VCaP (cell line): Measurements from ENCODE around the gene CTBP1.
A peak's percentile ranks its signal among the peaks of the same experiment; 100 is the strongest.

Experiments
- H3K27ac ChIP-seq: fragments of 450-650 bp; 2 replicates; pipeline ENCODE4 v1.5.1; 2017
- CTCF ChIP-seq: fragments of 450-650 bp; conservative IDR thresholded peaks from 2 replicates; pipeline ENCODE4 v1.5.1; 2017; ENCODE audit warnings: mild to moderate bottlenecking, moderate library complexity

The CTBP1 gene

GRCh38 chr4:1222938-1223690 lies 25.8 kb downstream of the CTBP1 start:
- no peak for TF ChIP-seq CTCF

GRCh38 chr4:1222036-1222789 lies 26.7 kb downstream of the CTBP1 start:
- 0 out of 2 replicates have a peak overlapping the region, but pooled peaks have one; percentile 5 for H3K27ac ChIP-seq
- no peak for TF ChIP-seq CTCF

More at GRCh38 chr4:1222938-1223690, 25.8 kb downstream of the CTBP1 start:
- no peak overlapping the region; the same call in 1 of the 2 replicates for H3K27ac ChIP-seq

- 0 out of 2 replicates have a peak overlapping the region, but pooled peaks have one; percentile 5 for H3K27ac ChIP-seq
- no peak for TF ChIP-seq CTCF
Observed at GRCh38 chr4:1221155-1221870, 27.6 kb downstream of the CTBP1 start.

GRCh38 chr4:1220566-1220965 lies 28.4 kb downstream of the CTBP1 start:
- H3K27ac ChIP-seq = no peak overlapping the region; the same call in 1 of the 2 replicates
- no peak for TF ChIP-seq CTCF

- H3K27ac ChIP-seq = no peak overlapping the region; the same call in 1 of the 2 replicates
- no peak for TF ChIP-seq CTCF
Observed at GRCh38 chr4:1219566-1219950, 29.4 kb downstream of the CTBP1 start.

- no peak for TF ChIP-seq CTCF
- no peak overlapping the region for H3K27ac ChIP-seq
Observed at GRCh38 chr4:1218634-1219565, 30.0 kb downstream of the CTBP1 start.
